Measurements from ENCODE around the gene CDK3. TPM values are rescaled to one million over a fixed set of nuclear protein-coding genes. Genes with fewer than 3 reads are reported as not detected.

The CDK3 gene
- total and polyA plus RNA-seq, 3 donors from 2014 or later, result 15.0 to 17.1 (median 16.9) TPM

- Histone ChIP-seq H3K4me1 (peaks cover 7% of the 10 kb centered on the region), H3K9me3 (no peaks in the 10 kb centered on the region), H3K27ac (no peak overlapping the region), H3K27me3 (no peaks in the 10 kb centered on the region), H3K4me3 (no peak overlapping the region), H3K36me3 (ENCODE audit: low read depth, missing control alignments) (no peaks in the 10 kb centered on the region)
- TF ChIP-seq, protein P1, sequence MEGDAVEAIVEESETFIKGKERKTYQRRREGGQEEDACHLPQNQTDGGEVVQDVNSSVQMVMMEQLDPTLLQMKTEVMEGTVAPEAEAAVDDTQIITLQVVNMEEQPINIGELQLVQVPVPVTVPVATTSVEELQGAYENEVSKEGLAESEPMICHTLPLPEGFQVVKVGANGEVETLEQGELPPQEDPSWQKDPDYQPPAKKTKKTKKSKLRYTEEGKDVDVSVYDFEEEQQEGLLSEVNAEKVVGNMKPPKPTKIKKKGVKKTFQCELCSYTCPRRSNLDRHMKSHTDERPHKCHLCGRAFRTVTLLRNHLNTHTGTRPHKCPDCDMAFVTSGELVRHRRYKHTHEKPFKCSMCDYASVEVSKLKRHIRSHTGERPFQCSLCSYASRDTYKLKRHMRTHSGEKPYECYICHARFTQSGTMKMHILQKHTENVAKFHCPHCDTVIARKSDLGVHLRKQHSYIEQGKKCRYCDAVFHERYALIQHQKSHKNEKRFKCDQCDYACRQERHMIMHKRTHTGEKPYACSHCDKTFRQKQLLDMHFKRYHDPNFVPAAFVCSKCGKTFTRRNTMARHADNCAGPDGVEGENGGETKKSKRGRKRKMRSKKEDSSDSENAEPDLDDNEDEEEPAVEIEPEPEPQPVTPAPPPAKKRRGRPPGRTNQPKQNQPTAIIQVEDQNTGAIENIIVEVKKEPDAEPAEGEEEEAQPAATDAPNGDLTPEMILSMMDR (IDR thresholded peaks at IDR 0.05), result no peak
- no peak for TF ChIP-seq POLR2A (IDR thresholded peaks at IDR 0.05)
- 71% methylated on average over 15 of the region's 15 CpGs; no CpG with 5 or more reads in 1 of the 2 donors for WGBS, 2 donors
- intact Hi-C loops (cut with DNase I; ENCODE audit: low total_unique reads), result no loop called here
- no peak for DNase-seq
Measured at GRCh38 chr17:76026714-76027158, 26.1 kb downstream of the CDK3 start.

GRCh38 chr17:76027159-76027839, 26.6 kb downstream of the CDK3 start, which contains the start of gene EVPL:
TSS of gene EVPL (minus strand) at chr17:76027306. CDS start at chr17:76027198, 108 bp downstream.
- H3K4me1 ChIP-seq, result peaks cover 7% of the 10 kb centered on the region
- no peaks in the 10 kb centered on the region for H3K27me3 ChIP-seq
- WGBS, 2 donors, result 70 to 84% methylated on average over 20 to 23 of the region's 24 CpGs
- no peaks in the 10 kb centered on the region for H3K9me3 ChIP-seq
- H3K4me3 ChIP-seq, result no peak within 1 kb of the TSS
- no peak within 1 kb of the TSS for H3K27ac ChIP-seq
- no peak for DNase-seq
- no peaks in the 10 kb centered on the region for H3K36me3 ChIP-seq (ENCODE audit: low read depth, missing control alignments)
- TF ChIP-seq, protein P1 (IDR thresholded peaks at IDR 0.05), result no peak
- no peak for TF ChIP-seq POLR2A (IDR thresholded peaks at IDR 0.05)
- intact Hi-C loops (cut with DNase I; ENCODE audit: low total_unique reads), result no loop called here

DNA sequence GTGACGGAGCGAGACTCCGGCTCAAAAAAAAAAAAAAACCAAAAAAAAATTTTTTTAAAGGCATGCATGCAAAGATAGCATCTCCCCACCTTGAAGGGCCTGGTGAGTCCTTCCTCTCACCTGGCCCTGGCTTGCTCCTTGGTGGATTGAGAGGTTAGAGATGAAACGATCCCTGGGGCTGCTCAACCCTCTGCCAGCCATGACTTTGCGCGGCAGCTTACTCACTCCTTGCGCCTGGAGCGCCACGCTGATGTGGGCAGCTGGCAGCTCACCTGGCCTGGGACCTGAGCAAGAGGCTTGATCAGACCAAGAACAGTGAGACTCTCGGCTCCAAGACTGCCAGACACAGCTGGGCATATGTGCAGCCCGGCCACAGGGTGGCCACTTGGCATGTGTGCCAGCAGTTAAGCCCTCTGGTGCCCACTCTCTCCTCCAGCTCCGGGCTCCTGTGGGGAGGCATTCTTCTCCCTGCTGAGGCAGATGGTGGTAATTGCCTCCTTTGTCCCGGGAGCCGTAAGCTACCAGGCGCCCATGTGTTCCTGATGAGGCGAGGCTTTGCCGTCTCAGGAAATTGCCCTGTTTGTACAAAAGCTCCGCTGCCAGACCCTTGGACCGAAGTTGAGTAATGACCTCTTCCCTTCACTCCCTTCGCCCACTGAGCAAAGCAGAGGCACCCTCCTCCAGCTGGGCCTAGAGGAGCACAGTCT, 31.6 kb downstream of the CDK3 start:
- H3K9me3 ChIP-seq, result no peaks in the 10 kb centered on the region
- H3K36me3 ChIP-seq (ENCODE audit: low read depth, missing control alignments), result no peaks in the 10 kb centered on the region
- H3K4me1 ChIP-seq, result peaks cover 21% of the 10 kb centered on the region
- no peaks in the 10 kb centered on the region for H3K27me3 ChIP-seq
- H3K27ac ChIP-seq, result no peak overlapping the region
- TF ChIP-seq, protein P1 (IDR thresholded peaks at IDR 0.05), result peak in 2 of 3 experiments; percentile 2 to 29
- TF ChIP-seq POLR2A (IDR thresholded peaks at IDR 0.05), result no peak
- H3K4me3 ChIP-seq, result no peak overlapping the region
- intact Hi-C loops (cut with DNase I; ENCODE audit: low total_unique reads), result no loop called here
- DNase-seq, result no peak
- WGBS, 2 donors, result 86 to 88% methylated on average over 13 to 20 of the region's 20 CpGs

- Histone ChIP-seq H3K4me3 (no peak overlapping the region), H3K9me3 (no peaks in the 10 kb centered on the region), H3K27ac (no peak overlapping the region), H3K4me1 (peaks cover 21% of the 10 kb centered on the region), H3K27me3 (no peaks in the 10 kb centered on the region), H3K36me3 (ENCODE audit: low read depth, missing control alignments) (no peaks in the 10 kb centered on the region)
- TF ChIP-seq POLR2A (IDR thresholded peaks at IDR 0.05), result no peak
- TF ChIP-seq, protein P1 (IDR thresholded peaks at IDR 0.05), result no peak
- intact Hi-C loops (cut with DNase I; ENCODE audit: low total_unique reads), result no loop called here
- DNase-seq, result no peak
- WGBS, 2 donors, result 72 to 90% methylated on average over 5 of the region's 5 CpGs
Measured at GRCh38 chr17:76032780-76033108, 32.1 kb downstream of the CDK3 start.
